Measurements from ENCODE around the gene NFATC3. TPM values are rescaled to one million over a fixed set of nuclear protein-coding genes. Genes with fewer than 3 reads are reported as not detected.

Gene NFATC3
- total RNA-seq, 4 donors from 2014 or later: 28.2 to 49.2 (median 31.9) TPM

- DNase-seq (ENCODE audit: low spot score in 2 of 2): no peak
- H3K4me3 ChIP-seq (ENCODE audit: low read depth, poor library complexity, severe bottlenecking): no peak overlapping the region
- intact Hi-C loops (cut with DNase I; ENCODE audit: low total_unique reads): no loop called here
- TF ChIP-seq, protein P1, sequence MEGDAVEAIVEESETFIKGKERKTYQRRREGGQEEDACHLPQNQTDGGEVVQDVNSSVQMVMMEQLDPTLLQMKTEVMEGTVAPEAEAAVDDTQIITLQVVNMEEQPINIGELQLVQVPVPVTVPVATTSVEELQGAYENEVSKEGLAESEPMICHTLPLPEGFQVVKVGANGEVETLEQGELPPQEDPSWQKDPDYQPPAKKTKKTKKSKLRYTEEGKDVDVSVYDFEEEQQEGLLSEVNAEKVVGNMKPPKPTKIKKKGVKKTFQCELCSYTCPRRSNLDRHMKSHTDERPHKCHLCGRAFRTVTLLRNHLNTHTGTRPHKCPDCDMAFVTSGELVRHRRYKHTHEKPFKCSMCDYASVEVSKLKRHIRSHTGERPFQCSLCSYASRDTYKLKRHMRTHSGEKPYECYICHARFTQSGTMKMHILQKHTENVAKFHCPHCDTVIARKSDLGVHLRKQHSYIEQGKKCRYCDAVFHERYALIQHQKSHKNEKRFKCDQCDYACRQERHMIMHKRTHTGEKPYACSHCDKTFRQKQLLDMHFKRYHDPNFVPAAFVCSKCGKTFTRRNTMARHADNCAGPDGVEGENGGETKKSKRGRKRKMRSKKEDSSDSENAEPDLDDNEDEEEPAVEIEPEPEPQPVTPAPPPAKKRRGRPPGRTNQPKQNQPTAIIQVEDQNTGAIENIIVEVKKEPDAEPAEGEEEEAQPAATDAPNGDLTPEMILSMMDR (IDR thresholded peaks at IDR 0.05): no peak
- no peak for TF ChIP-seq POLR2A (IDR thresholded peaks at IDR 0.05)
These were observed 116.9 kb downstream of the NFATC3 start for GRCh38 chr16:68202091-68202519.

- no peak for DNase-seq (ENCODE audit: low spot score in 2 of 2)
- TF ChIP-seq, protein P1 (IDR thresholded peaks at IDR 0.05): no peak
- intact Hi-C loops (cut with DNase I; ENCODE audit: low total_unique reads): no loop called here
- no peak overlapping the region for H3K4me3 ChIP-seq (ENCODE audit: low read depth, poor library complexity, severe bottlenecking)
- WGBS, 2 donors: 89 to 94% methylated on average over 2 of the region's 2 CpGs
These were observed 121.1 kb downstream of the NFATC3 start for GRCh38 chr16:68206245-68206644.

DNA sequence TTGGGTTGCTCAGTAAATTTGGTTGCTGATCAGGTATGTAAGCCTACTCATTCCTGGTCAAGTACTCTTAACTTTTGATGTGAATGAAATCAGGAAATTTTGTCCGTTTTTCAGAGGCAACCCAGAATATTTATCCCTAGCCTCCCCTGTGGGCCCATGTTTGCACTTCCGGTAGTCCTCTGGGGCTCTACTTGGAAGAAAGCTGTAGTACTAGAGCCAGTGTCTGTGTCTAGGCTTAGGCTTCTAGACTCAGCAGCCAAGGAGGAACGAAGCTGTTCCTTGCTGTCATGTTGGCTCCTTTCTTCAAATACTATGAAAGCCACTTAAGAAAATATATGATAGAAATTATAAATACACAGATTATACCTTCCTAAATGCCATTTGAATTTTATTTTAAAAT is 129.6 kb downstream of the NFATC3 start:
- DNase-seq (ENCODE audit: low spot score in 2 of 2): no peak
- TF ChIP-seq, protein P1 (IDR thresholded peaks at IDR 0.05): no peak
- TF ChIP-seq POLR2A (IDR thresholded peaks at IDR 0.05): no peak
- no peak overlapping the region for H3K4me3 ChIP-seq (ENCODE audit: low read depth, poor library complexity, severe bottlenecking)
- intact Hi-C loops (cut with DNase I; ENCODE audit: low total_unique reads): no loop called here
- 73 to 76% methylated on average over 3 of the region's 3 CpGs for WGBS, 2 donors

- 97 to 100% methylated on average over 1 of the region's 1 CpG for WGBS, 2 donors
- intact Hi-C loops (cut with DNase I; ENCODE audit: low total_unique reads): no loop called here
- DNase-seq (ENCODE audit: low spot score in 2 of 2): no peak
- no peak overlapping the region for H3K4me3 ChIP-seq (ENCODE audit: low read depth, poor library complexity, severe bottlenecking)
- no peak for TF ChIP-seq POLR2A (IDR thresholded peaks at IDR 0.05)
- TF ChIP-seq, protein P1 (IDR thresholded peaks at IDR 0.05): no peak
These were observed 130.1 kb downstream of the NFATC3 start for GRCh38 chr16:68215302-68215701.

- intact Hi-C loops (cut with DNase I; ENCODE audit: low total_unique reads): no loop called here
These were observed 131.1 kb downstream of the NFATC3 start for GRCh38 chr16:68216240-68216639.

DNA sequence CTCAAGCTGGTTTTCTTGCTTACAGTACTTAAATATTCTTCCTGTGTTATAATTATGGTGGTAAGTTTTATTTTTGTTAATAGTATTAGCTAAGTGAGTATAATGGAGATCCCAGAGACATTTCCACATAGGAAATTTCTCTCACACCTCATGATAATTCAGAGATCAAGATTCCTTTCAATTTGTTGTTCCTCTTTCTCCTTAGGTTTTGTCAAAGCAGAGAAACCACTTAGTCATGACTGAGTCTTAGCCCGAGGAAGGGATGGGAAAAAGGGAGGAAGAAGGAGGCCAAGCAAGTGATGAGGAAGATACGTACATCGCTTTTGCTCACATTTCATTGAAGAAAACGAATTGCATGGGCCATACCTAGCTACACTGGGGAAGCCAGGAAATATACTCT is 132.3 kb downstream of the NFATC3 start:
- no peak for DNase-seq (ENCODE audit: low spot score in 2 of 2)
- H3K4me3 ChIP-seq (ENCODE audit: low read depth, poor library complexity, severe bottlenecking): no peak overlapping the region
- TF ChIP-seq, protein P1 (IDR thresholded peaks at IDR 0.05): no peak
- no peak for TF ChIP-seq POLR2A (IDR thresholded peaks at IDR 0.05)
- intact Hi-C loops (cut with DNase I; ENCODE audit: low total_unique reads): no loop called here
- 85 to 89% methylated on average over 4 of the region's 4 CpGs for WGBS, 2 donors

More at GRCh38 chr16:68216240-68216639, 131.1 kb downstream of the NFATC3 start:
- 93 to 94% methylated on average over 3 of the region's 3 CpGs for WGBS, 2 donors
- no peak for TF ChIP-seq POLR2A (IDR thresholded peaks at IDR 0.05)
- TF ChIP-seq, protein P1 (IDR thresholded peaks at IDR 0.05): no peak
- no peak overlapping the region for H3K4me3 ChIP-seq (ENCODE audit: low read depth, poor library complexity, severe bottlenecking)
- DNase-seq (ENCODE audit: low spot score in 2 of 2): no peak
